Activated CD4-positive, alpha-beta T cell treated with anti-CD3 and anti-CD28 coated beads for 1 hour (primary cell): ENCODE data around the gene C22orf31.
"Not testable (repeated sequence)": the region's sequence is repeated elsewhere in the genome, so short reads cannot be mapped to it uniquely, and the experiment has no call there.

Experiments used
- DNase-seq: peaks from one replicate; pipeline ENCODE4 v3.0.0-alpha.2; 2020

Gene C22orf31

DNA sequence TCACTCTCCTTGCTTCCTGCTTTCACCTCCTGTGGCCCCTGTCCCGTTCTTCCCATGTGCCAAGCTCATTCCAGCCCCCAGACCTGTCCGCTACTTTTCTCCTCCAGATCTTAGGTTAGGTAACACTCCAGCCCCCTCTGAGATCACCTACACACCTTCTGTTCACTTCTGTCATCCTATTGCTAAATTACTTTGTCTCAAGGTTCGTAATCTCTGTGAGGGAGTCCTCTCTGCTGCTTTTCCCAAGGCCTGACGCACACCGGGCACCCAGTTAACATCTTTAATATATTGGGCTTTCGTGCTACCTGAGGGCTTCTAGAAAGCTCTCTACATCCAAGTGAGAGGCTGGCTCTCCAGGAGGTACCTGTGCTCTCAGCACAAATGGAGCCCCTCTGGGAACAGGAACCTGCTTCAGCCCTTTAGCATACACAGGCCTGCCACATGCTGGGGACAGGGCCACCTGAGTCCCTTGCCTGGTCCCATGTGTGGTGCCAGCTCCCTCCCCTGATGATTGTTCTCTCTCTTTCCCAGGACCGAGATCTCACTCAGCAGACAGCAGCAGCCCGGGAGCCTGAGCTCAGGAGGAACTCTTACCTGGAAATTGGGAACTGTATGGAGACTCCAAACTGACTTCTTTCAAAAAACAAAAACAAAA lies 8.5 kb downstream of the C22orf31 start:
- no peak for DNase-seq

DNA sequence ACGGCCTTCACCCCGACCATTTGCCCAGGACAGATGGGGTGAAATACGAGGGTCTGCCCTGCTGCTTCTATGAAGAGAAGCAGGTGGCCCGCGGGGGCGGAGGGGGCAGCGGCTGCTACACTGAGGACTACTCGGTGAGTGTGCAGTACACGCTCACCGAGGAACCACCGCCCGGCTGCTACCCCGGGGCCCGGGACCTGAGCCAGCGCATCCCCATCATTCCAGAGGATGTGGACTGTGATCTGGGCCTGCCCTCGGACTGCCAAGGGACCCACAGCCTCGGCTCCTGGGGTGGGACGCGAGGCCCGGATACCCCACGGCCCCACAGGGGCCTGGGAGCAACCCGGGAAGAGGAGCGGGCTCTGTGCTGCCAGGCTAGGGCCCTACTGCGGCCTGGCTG lies 11.2 kb downstream of the C22orf31 start:
- DNase-seq = no peak

DNA sequence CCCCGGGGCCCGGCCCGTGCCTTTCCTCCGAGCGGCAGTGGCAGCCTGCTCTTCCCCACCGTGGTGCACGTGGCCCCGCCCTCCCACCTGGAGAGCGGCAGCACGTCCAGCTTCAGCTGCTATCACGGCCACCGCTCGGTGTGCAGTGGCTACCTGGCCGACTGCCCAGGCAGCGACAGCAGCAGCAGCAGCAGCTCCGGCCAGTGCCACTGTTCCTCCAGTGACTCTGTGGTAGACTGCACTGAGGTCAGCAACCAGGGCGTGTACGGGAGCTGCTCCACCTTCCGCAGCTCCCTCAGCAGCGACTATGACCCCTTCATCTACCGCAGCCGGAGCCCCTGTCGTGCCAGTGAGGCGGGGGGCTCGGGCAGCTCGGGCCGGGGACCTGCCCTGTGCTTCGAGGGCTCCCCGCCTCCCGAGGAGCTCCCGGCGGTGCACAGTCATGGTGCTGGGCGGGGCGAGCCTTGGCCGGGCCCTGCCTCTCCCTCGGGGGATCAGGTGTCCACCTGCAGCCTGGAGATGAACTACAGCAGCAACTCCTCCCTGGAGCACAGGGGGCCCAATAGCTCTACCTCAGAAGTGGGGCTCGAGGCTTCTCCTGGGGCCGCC lies 11.9 kb downstream of the C22orf31 start:
- no peak for DNase-seq

DNA sequence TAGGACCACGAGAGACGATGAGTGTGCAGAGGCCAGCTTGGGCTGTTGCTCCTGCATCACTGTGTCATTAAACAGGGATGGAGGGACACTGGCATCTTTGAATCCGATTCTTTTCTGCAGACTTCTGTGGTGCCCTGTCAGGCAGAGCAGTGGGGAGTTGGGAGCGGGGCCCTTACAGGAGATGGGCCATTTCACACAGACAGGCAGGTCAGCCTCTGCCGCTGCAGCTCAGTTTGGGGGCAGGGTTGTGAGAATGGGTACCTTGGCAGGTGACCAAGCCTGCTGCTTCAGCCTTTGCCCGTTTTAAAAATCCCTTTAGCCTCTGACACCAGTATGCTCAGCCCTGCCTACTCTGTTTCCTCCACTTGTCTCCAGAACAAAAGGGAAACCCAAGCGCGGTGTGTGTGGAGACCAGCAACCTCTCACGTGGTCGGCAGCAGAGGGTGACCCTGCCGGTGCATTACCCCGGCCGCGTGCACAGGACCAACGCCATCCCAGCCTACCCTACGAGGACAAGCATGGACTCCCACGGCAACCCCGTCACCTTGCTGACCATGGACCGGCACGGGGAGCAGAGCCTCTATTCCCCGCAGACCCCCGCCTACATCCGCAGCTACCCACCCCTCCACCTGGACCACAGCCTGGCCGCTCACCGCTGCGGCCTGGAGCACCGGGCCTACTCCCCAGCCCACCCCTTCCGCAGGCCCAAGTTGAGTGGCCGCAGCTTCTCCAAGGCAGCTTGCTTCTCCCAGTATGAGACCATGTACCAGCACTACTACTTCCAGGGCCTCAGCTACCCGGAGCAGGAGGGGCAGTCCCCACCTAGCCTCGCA lies 12.6 kb downstream of the C22orf31 start:
- no peak for DNase-seq

DNA sequence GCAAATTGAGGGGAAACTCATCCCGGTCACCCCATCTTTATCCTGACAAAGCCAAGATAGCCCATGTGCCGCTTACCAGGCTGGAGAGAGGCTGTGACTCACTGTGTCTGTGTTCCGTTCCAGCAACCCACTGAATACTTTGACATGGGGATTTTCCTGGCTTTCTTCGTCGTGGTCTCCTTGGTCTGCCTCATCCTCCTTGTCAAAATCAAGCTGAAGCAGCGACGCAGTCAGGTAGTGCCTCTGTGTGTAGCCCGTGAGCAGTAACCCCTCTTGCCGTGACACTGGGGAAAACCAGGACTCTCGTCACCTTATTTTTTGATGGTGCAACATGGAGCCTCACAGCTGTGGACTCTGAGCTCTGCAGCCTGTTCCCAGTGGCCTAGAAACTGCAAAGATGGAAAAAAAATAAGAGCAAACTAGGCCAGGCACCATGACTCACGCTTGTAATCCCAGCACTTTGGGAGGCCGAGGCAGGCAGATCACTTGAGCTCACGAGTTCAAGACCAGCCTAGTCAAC lies 16.9 kb downstream of the C22orf31 start:
- DNase-seq = no peak

DNA sequence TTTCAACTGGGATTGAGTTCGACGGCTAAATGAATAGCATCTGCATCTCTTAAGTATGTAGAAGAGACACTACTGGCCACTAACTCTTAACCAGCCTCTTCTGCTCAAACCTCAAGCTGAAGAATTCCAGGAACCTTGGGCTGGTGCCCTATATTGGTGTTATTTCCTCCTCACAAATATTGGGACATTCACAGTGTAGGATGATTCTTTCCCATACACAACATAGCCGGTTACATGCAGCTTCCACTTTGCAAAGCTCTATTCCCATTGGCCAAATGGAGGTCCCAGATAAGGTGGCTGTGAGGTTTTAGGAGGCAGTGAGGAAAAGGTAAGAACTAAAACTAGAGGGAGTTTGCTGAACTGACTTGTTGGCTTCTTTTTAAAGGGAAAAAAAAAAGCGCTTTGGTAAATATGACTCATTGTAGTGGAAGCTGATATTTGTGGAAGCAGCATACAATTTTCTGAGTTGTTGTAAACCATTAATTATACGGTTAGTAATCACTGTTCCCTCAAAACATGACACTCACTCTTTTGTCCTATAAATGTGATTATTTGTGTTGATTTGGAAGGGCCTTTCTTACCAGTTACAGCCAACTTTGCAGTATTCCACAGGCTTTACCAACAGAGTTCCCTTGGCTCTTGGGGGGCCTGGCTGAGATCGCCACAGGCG lies 17.6 kb downstream of the C22orf31 start:
- no peak for DNase-seq

DNA sequence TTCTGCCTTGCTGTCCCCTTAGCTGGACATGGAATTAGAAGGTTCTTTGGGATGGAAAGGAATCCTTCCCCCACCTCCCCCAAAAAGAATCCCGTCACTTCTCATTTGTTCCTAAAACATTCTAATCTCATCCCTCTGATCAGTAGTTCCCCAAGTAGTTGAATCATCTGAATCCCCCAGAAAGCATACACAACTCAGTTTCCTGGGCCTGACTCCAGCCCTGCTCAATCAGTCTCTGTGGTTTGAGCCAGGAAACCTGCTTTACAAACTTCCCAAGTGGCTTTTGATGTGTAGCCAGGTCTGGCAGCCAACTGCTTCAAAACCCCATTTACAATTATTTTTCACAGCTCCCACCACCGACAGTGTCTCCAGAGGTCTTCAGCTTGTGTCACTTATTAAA lies 20.2 kb downstream of the C22orf31 start:
- DNase-seq = no peak

DNA sequence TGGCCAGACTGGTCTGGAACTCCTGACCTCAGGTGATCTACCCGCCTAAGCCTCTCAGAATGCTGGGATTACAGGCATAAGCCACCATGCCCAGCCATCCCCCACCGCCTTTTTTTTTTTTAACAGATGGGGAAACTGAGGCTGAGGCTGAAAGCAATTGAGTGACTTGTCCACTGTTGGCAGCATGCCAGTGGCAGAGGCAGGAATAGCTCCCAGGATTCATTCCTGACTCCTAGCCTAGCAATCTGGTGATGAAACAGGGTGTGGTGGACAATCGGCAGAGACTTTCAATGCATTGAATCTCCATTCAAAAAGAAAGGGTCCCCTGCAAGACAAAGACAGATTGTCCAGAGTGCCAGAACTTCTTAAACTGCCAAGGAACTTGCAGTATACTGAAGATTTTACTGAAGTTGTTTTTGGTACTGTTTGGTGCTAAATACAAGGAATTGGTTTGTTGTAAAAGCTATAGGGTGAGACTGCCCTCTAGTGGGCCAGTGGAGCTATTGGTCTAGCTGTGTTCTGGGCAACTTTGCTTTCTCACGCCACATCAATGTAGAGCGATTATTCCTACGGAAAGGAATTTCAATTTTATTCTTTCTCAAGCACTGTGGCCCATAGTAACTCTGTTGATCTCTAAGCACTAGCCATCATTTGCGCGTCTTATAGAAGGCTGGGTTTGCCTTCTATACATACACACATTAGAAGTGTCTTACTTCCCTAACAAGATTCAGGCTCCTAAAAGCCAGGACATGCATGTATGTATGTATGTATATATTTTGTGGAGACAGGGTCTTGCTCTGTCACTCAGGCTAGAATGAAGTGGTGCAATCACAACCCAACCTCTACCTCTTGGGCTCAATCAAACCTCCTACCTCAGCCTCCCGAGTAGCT lies 21.0 kb downstream of the C22orf31 start:
- DNase-seq = peak; percentile 40

DNA sequence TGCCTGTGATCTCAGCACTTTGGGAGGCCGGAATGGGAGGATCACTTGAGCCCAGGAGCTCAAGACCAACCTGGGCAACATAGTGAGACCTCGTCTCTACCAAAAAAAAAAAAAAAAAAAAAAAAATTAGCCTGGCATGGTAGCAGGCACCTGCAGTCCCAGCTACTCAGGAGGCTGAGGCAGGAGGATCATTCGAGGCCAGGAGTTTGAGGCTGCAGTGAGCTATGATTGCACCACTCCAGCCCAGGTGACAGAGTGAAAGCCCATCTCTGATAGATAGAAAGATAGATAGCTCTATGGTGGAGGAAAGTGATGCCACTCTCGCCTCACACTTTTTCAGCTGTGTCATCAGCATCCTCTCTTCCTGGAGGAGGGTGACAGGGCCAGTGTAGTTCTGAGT lies 21.9 kb downstream of the C22orf31 start:
- DNase-seq = not testable (repeated sequence)

DNA sequence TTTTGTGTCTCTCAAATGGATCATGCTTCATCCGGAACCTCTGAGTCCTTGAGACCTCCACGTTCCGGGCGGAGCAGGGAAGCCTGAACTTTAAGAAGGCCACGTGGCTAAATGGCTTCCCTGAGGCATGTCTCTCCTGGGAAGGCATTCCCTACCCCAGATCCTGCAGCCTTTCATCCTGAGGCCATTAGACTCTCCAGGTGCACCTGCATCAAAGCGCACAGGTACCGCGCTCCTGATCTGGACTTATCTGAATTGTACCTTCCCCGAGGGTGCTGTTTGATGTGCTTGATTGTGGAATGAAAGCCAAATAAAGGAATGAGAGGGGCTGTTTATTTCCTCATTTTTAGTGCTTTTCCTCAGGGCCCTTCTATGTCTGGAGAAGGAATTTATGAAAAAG lies 22.5 kb downstream of the C22orf31 start:
- no peak for DNase-seq

DNA sequence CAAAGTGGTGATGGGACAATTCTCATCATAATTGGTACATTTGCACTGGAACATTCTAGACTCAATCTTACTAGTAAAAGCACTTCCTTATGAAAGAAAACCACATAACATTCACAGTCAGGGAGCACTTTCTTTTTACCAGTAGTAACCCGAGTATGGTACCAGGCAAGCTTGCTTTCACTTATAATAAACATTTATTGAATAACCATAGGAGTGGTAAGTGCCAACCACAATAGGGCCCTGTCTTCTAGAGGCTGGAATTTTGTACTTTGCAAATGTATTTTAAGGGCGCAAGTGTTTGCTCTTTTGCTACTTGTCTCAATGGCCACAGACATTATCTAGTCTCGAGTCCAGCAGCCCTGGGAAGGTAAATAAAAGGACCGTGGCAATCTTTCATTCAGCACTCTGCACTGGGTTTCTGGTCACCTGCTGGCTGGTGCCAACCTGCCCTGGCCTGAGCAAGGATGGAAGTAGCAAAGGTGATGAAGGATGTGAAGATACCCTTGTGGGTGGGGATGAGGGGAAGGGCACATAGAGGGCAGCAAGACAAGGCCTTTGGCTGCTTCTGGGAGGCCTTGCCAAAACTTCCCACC lies 24.2 kb downstream of the C22orf31 start:
- DNase-seq = no peak

DNA sequence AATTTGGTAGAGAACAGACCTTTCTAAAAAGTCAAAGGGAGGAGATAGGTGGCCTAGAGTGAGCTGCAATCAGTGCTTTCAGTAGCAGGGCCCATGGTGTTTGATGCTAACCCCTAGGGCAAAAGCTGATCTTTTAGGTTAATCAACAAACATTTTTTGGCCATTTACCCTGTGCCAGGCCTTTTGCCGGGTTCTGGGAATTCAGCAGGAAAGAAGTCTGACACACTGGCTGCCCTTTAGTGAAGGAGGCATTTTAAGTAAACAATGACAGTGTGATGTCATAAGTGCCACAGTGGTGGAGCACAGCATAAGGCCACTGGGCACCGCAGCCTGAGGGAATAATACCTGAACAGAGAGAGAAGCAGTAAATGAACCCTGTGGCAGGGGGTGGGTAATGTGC lies 29.0 kb downstream of the C22orf31 start:
- DNase-seq = no peak

DNA sequence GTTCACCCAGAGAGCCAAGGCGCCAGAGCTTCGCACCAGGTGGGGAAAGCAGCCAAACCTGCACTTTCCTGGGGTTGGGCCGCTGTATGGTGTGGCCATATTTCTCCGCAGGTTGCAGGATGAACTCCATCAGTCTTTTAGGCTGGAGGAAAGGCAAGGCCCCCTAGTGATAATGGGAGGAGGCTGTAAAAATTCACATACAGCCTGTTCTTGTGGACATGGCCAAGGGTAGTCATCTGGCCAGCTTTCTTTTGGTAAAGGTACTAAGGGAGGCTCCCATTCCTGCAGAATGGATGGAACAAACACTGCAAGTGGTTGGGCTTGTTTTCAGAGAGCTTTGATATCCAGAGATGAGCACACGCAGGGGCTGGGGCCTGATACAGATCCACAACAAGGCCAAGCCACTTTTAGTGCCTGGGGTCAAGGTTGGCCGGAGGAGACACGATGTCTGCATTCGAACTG lies 29.6 kb downstream of the C22orf31 start:
- DNase-seq = no peak

DNA sequence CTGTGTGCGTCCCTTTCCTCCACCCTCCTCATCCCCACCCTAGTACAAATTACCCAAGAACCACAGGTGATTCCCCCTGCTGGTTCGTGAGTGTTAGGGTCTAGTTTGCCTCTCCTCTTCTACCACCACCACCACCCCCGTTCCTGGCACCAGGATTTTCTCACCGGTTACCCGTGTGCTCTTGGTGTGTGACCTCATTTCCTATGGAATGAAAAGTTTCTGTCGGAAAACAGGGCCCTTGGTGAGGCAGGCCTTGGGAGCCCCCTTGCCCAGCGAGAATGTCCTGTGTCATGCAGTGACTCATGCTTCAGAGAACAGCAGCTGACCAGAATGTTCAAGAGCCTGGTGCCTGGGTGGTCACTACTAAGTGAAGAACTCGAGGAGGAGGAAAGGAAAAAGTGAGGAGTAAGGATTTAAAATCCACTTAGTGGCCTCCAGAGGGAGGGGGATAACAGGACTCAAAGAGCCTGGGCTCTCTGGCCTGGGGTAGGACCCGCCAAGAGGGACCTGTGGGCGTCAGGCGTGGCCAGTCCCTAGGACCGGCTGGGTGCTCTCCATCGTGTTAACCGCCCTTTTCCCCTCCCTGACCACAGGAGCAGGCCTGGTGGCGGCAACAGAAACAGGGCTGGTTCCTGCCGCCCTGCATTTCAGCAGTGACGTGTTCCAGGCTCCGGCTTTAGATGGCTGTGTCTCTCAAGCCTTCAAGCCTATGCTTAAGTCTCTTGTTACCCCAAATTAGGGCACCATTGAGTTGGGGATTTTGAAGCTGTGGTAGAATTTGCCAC lies 30.2 kb downstream of the C22orf31 start:
- DNase-seq = no peak

DNA sequence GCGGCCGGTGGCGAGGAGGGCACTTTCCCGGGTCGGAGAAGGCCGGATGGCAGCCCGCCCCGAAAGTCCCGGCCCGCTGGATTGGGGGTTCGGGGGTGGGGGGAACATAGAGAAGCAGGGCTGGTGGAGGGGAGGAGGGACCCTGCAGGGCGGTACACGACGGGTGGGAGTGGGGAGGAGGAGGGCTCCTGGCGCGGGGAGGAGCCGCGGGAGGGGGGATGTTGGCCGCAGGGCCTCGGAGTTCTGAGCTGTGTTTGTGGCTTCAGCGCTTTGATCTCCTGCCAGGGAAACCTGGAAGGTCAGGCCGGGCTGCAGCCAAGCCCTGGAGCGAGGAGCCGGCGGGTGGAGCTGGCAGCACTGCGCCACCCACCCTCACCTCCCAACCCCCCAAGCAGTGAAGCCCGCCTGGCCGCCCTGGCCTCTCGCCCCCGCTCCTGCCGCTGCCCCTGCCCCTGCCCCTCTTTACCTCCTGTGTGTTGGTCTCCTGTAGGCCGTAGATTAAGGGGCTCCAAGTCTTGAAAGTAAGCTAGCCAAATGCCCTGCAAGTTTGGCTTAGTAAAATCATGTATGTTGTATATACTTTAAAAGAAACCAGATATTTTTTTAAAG lies 30.9 kb downstream of the C22orf31 start:
- no peak for DNase-seq

DNA sequence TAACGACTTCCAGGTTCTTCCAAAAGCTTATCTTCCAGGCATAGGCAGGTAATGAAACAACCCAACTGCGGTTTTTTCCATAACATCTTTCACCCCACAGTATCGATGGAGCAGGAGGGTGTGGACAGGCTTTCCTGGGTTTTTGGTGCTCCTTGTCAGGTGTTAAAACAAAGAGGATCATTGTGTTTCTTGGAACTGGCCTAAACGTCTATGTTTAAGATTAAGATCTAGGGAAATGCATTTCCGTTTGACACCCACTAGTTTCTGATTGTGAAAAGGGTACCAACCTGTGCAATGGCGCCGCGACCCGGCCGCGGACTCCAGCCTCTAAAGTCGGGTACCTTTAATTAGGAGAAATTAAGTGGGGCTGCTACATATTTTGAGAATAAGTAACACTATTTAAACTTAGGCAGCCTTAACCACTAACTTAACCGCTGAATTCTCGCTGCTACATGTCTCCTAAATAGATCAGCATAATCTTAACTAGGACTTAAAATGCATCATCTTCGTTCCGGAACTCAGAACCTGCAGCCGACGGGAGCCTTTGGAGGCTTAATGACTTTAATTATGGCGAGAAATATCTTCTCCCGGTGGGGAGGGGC lies 31.5 kb downstream of the C22orf31 start:
- no peak for DNase-seq

DNA sequence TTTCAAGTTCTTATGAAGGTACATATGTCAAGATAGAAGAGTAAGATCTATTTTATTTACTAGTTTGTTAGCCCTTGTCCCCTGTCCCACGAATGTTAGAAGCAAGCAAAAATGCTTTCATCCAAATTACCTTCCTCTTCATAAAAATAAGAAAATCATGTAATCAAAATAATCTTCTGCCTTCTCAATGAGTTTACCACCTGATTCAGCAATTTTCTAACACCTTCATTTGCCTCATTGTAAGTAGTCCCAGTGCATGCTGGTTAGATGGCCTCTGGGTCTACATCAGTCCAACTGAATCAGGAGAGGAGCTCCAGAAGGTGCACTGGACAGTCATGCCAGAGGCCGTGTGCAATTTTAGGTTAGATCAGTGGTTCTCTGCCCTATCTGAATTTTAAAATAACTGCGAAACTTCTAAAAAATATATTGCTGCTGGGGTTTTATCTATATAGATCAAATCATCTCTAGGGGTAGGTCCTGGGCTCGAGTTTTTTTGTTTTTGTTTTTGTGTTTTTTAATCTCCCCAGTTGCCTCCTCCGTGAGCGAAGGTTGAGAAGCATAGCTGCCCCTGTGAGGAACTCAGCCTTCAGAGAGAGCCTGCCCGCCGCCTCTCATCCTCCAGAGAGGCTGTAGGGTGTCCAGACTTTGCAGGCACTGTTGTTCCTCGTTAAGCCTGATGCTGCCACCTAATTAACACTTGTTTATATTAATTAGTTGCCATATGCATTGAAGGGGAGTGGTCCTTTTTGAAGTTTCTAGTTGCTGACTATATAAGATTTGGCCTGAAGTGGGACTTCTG lies 32.2 kb downstream of the C22orf31 start:
- DNase-seq = no peak

DNA sequence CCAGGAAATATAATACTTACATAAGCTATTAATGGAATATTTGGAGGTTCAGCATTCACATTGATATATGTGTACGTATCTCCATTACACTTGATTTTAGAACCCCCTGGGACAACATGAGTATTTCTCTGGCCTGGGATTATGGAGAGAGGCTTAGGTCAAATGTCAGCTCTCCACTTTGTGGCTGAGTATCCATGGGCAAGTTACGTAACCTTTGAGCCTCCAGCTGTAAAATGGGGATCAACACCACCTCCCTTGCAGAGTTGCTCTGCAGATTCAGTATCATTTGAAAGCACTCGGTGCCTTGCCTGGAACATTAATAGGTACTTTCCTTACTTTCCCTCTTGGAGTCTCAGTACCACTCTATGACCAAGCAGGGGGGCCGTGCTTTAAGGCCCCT lies 33.2 kb downstream of the C22orf31 start:
- DNase-seq = no peak

DNA sequence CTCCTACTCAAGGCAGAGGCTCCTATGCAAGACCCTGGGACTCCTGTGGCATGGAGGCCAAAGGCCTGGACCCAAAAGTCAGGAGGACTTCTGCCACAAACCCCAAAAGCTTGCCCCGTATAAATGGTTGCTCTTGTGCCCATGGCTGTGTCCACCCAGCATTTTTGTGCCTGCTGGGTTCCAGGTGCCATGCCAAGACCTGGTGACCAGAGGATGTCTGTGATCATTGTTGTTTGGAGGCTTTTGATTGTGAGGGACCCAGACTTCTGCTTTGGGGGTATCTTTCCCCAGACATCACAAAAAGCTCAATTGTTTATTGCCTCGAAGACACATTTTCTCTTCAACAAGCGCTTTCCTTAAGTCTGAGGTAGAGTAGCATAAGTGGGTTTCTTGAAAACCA lies 35.1 kb downstream of the C22orf31 start:
- DNase-seq = no peak
